Hepatocyte (in vitro differentiated cells): ENCODE data around the gene CUZD1. TPM values are rescaled to one million over a fixed set of nuclear protein-coding genes. Genes with fewer than 3 reads are reported as not detected.

ENCODE experiments used
- DNase-seq: peaks from one replicate; pipeline ENCODE4 v3.0.0-alpha.2; 2016; ENCODE audit warnings: low spot score
- H2AFZ ChIP-seq: fragments of 200-600 bp; sonication (generic); 2 replicates; pipeline ENCODE4 v1.6.0; 2016; ENCODE audit warnings: antibody characterized with exemption, mild to moderate bottlenecking
- H3K27ac ChIP-seq: fragments of 200-600 bp; sonication (generic); 2 replicates; pipeline ENCODE4 v1.5.1; 2016; ENCODE audit warnings: mild to moderate bottlenecking
- H3K27me3 ChIP-seq: fragments of 200-600 bp; sonication (generic); 2 replicates; pipeline ENCODE4 v1.6.1; 2016
- H3K36me3 ChIP-seq: fragments of 200-600 bp; sonication (generic); replicated peaks from 2 replicates; pipeline ENCODE4 v1.5.1; 2016; ENCODE audit warnings: low read depth; ENCODE audit not compliant: insufficient read depth
- H3K4me1 ChIP-seq: fragments of 200-600 bp; sonication (generic); 2 replicates; pipeline ENCODE4 v1.5.1; 2016; ENCODE audit warnings: mild to moderate bottlenecking, moderate library complexity; ENCODE audit not compliant: insufficient read depth
- H3K4me2 ChIP-seq: fragments of 200-600 bp; sonication (generic); 2 replicates; pipeline ENCODE4 v1.6.0; 2016
- H3K4me3 ChIP-seq: fragments of 200-600 bp; sonication (generic); 2 replicates; pipeline ENCODE4 v1.5.1; 2016; ENCODE audit warnings: mild to moderate bottlenecking
- H3K79me2 ChIP-seq: fragments of 200-600 bp; sonication (generic); 2 replicates; pipeline ENCODE4 v1.6.0; 2017; ENCODE audit warnings: mild to moderate bottlenecking
- H3K9me2 ChIP-seq: fragments of 200-600 bp; sonication (generic); replicated peaks from 2 replicates; pipeline ENCODE4 v1.6.0; 2017; ENCODE audit warnings: mild to moderate bottlenecking; ENCODE audit not compliant: insufficient read depth
- H3K9me3 ChIP-seq: fragments of 200-600 bp; sonication (generic); 2 replicates; pipeline ENCODE4 v1.5.1; 2016; ENCODE audit warnings: low read depth, mild to moderate bottlenecking
- H4K20me1 ChIP-seq: fragments of 200-600 bp; sonication (generic); 2 replicates; pipeline ENCODE4 v1.6.0; 2016; ENCODE audit warnings: mild to moderate bottlenecking; ENCODE audit not compliant: insufficient read depth, poor library complexity, severe bottlenecking
- CTCF ChIP-seq: fragments of 200-600 bp; sonication (generic); IDR thresholded peaks from 2 replicates; pipeline ENCODE4 v1.5.1; 2016; ENCODE audit warnings: antibody characterized with exemption, mild to moderate bottlenecking; ENCODE audit not compliant: poor library complexity
- EZH2 ChIP-seq: fragments of 200-600 bp; sonication (generic); IDR thresholded peaks from 2 replicates; pipeline ENCODE4 v1.6.1; 2016; ENCODE audit warnings: antibody characterized with exemption, mild to moderate bottlenecking, borderline replicate concordance
- EZH2phosphoT487 ChIP-seq: fragments of 200-600 bp; sonication (generic); IDR thresholded peaks from one replicate; pipeline ENCODE4 v1.6.1; 2018; ENCODE audit warnings: antibody characterized with exemption, mild to moderate bottlenecking, low read depth, moderate library complexity; ENCODE audit not compliant: unreplicated experiment, severe bottlenecking
- WGBS: methylation state at CpG from one replicate; pipeline ENCODE4 v1.1.6; 2016; ENCODE audit warnings: low lambda C conversion rate; ENCODE audit errors: missing lambda C conversion rate; 5-methylcytosine and 5-hydroxymethylcytosine counted together
- polyA plus RNA-seq: library from polyadenylated mRNA; unstranded; fragments of >200 nt; fragmentation: Nextera tagmentation; extraction: Ambion mirVana; gene quantifications from 2 replicates; pipeline ENCODE4 v1.2.1, GENCODE V29; 2016
- total RNA-seq: library from RNA; depleted of rRNA; stranded (reverse); fragments of >200 nt; gene quantifications from 2 replicates; pipeline ENCODE4 v1.2.3, GENCODE V29; 2014

The CUZD1 gene
- total and polyA plus RNA-seq, 2 experiments from 2014 or later, result not detected

DNA sequence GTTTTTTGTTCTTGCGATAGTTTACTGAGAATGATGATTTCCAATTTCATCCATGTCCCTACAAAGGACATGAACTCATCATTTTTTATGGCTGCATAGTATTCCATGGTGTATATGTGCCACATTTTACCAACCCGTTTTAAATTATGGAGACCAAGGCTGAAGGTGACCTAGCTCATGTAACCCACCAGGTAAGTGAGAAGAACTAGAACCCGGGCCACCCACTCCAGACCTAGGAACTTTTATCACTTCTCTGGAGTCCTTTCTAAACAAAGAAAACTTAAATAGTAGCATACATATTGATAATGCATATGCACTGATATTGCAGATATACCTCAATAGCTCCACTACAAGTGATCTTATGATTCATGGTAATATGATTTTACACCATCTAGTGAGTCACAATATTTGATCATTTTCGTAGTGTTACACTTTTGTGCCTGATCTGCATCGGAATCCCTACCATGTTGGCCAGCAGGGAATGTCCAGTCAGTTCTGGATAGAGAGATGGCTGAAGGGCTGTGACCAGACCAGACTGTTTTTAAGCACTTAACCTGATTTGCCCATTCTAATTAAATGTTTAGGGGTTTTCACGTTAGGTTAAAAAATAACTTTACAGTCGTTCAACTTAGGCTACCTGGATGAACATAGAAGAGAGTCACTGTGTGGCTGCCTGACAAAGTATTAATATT is 15.2 kb downstream of the CUZD1 start:
- H3K27ac ChIP-seq, result no peak overlapping the region
- H3K9me2 ChIP-seq, result no peaks in the 10 kb centered on the region
- TF ChIP-seq CTCF, result no peak
- no peak for TF ChIP-seq EZH2phosphoT487
- TF ChIP-seq EZH2, result no peak
- H3K36me3 ChIP-seq, result no peaks in the 10 kb centered on the region
- WGBS, result 90% methylated on average over 7 of the region's 7 CpGs
- H3K9me3 ChIP-seq, result no peaks in the 10 kb centered on the region
- no peak overlapping the region for H2AFZ ChIP-seq
- no peak overlapping the region for H3K4me3 ChIP-seq
- no peak for DNase-seq
- no peaks in the 10 kb centered on the region for H4K20me1 ChIP-seq
- no peaks in the 10 kb centered on the region for H3K79me2 ChIP-seq
- no peak overlapping the region for H3K4me2 ChIP-seq
- H3K4me1 ChIP-seq, result no peaks in the 10 kb centered on the region
- peaks cover 4% of the 10 kb centered on the region for H3K27me3 ChIP-seq

DNA sequence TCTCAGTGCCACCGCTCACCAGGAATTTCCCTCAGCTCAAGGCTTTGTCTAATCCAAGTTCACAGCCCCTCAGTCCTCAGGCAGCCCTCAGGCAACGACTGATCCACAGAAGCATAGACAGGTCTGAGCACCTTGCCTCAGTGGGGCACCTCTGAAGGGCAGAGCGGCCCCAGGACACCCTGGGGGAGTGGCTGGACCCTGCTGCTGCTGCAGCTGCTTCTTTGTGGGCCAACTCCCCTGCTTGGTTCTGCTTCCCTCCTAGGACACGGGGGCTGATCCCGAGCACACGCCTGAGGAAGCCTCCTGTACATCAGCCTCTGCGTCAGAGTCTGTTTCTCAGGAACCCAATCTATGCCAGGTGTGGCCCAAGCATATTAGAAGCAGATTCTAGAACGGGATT is 16.2 kb downstream of the CUZD1 start:
- Histone ChIP-seq H3K4me2 (no peak overlapping the region), H3K79me2 (no peaks in the 10 kb centered on the region), H3K36me3 (no peaks in the 10 kb centered on the region), H3K4me3 (no peak overlapping the region), H3K9me2 (no peaks in the 10 kb centered on the region), H3K27ac (no peak overlapping the region), H2AFZ (no peak overlapping the region), H4K20me1 (no peaks in the 10 kb centered on the region), H3K4me1 (no peaks in the 10 kb centered on the region), H3K27me3 (peaks cover 4% of the 10 kb centered on the region), H3K9me3 (no peaks in the 10 kb centered on the region)
- no peak for TF ChIP-seq EZH2phosphoT487
- no peak for TF ChIP-seq CTCF
- no peak for TF ChIP-seq EZH2
- WGBS, result 73% methylated on average over 8 of the region's 8 CpGs
- no peak for DNase-seq

- no peak for DNase-seq
- Histone ChIP-seq H3K27me3 (peaks cover 4% of the 10 kb centered on the region), H3K4me1 (no peaks in the 10 kb centered on the region), H3K4me3 (no peak overlapping the region), H3K36me3 (no peaks in the 10 kb centered on the region), H3K79me2 (no peaks in the 10 kb centered on the region), H3K27ac (no peak overlapping the region), H3K9me2 (no peaks in the 10 kb centered on the region), H3K4me2 (no peak overlapping the region), H3K9me3 (no peaks in the 10 kb centered on the region), H2AFZ (no peak overlapping the region), H4K20me1 (no peaks in the 10 kb centered on the region)
- no peak for TF ChIP-seq CTCF
- no peak for TF ChIP-seq EZH2phosphoT487
- no peak for TF ChIP-seq EZH2
- 89% methylated on average over 4 of the region's 4 CpGs for WGBS
Measured at GRCh38 chr10:122828716-122829255, 16.9 kb downstream of the CUZD1 start.
